IPS DF 6.9 (cell line): ENCODE data around the gene POU2AF3.
"Not testable (repeated sequence)": the region's sequence is repeated elsewhere in the genome, so short reads cannot be mapped to it uniquely, and the experiment has no call there.

Experiments used
- DNase-seq: peaks from one replicate; pipeline ENCODE4 v3.0.0-alpha.2; 2013; ENCODE audit warnings: low read depth, low spot score
- H3K27ac ChIP-seq: one replicate; pipeline ENCODE4 v1.5.1; 2013; ENCODE audit warnings: low read length, control low read depth
- H3K27me3 ChIP-seq: 2 replicates; pipeline ENCODE4 v1.6.1; 2013; ENCODE audit warnings: mild to moderate bottlenecking, low read length; ENCODE audit not compliant: control insufficient read depth, insufficient read depth
- H3K36me3 ChIP-seq: 2 replicates; pipeline ENCODE4 v1.6.1; 2013; ENCODE audit warnings: low read length; ENCODE audit not compliant: control insufficient read depth, insufficient read depth
- H3K4me1 ChIP-seq: 2 replicates; pipeline ENCODE4 v1.6.1; 2013; ENCODE audit warnings: low read length; ENCODE audit not compliant: control insufficient read depth, insufficient read depth
- H3K4me3 ChIP-seq: 2 replicates; pipeline ENCODE4 v1.5.1; 2013; ENCODE audit warnings: mild to moderate bottlenecking, low read length
- H3K9me3 ChIP-seq: 2 replicates; pipeline ENCODE4 v1.6.1; 2013; ENCODE audit warnings: low read length, inconsistent platforms; ENCODE audit not compliant: control insufficient read depth, insufficient read depth
- WGBS: extraction: QIAGEN DNeasy Blood & Tissue Kit; methylation state at CpG from one replicate; pipeline ENCODE4 v1.1.7; 2013; ENCODE audit warnings: mixed read lengths, missing lambda C conversion rate; ENCODE audit not compliant: insufficient read length, insufficient coverage; 5-methylcytosine and 5-hydroxymethylcytosine counted together

The POU2AF3 gene

GRCh38 chr11:111269146-111269868 is 29.0 kb upstream of the POU2AF3 start:
- no peaks in the 10 kb centered on the region for H3K9me3 ChIP-seq
- H3K36me3 ChIP-seq, result no peaks in the 10 kb centered on the region
- no peaks in the 10 kb centered on the region for H3K4me1 ChIP-seq
- H3K27me3 ChIP-seq, result no peaks in the 10 kb centered on the region
- no CpG with 5 or more reads among the region's 5 CpGs for WGBS
- no peak for DNase-seq
- no peak overlapping the region for H3K27ac ChIP-seq
- H3K4me3 ChIP-seq, result no peak overlapping the region

- no peak overlapping the region for H3K27ac ChIP-seq
- WGBS, result no CpG with 5 or more reads among the region's 3 CpGs
- DNase-seq, result no peak
- no peaks in the 10 kb centered on the region for H3K9me3 ChIP-seq
- no peaks in the 10 kb centered on the region for H3K27me3 ChIP-seq
- no peaks in the 10 kb centered on the region for H3K4me1 ChIP-seq
- H3K4me3 ChIP-seq, result no peak overlapping the region
- H3K36me3 ChIP-seq, result no peaks in the 10 kb centered on the region
These were observed 25.9 kb upstream of the POU2AF3 start for GRCh38 chr11:111272420-111272819.

GRCh38 chr11:111282562-111283075 is 15.7 kb upstream of the POU2AF3 start:
- no peaks in the 10 kb centered on the region for H3K27me3 ChIP-seq
- H3K36me3 ChIP-seq, result no peaks in the 10 kb centered on the region
- no peaks in the 10 kb centered on the region for H3K4me1 ChIP-seq
- H3K4me3 ChIP-seq, result no peak overlapping the region
- no peak overlapping the region for H3K27ac ChIP-seq
- no peaks in the 10 kb centered on the region for H3K9me3 ChIP-seq
- WGBS, result no CpG with 5 or more reads among the region's 3 CpGs
- DNase-seq, result no peak

DNA sequence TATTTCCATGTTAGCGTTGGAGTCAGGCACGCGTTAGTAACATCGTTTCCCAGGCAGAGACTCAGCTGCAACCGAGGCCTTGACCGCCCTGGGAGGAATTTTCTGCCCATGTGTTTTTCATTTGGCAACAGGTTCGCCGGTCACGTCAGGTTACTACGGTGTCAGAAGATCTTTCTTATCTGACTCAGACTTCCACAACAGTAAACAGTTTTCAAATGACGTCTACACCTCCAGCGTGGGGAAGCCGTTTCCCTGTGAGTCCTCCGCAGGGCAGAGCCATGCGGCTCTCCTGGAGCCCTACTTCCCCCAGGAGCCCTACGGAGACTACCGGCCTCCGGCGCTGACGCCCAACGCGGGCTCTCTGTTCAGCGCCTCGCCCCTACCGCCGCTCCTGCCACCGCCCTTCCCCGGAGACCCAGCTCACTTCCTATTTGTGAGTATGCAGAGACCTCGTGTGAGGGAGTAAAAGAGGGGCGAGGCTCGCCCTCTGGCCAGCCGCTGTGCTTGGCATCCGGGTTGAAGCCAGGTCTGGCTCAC is 14.3 kb upstream of the POU2AF3 start:
- Histone ChIP-seq H3K4me3 (no peak overlapping the region), H3K36me3 (no peaks in the 10 kb centered on the region), H3K27me3 (no peaks in the 10 kb centered on the region), H3K9me3 (no peaks in the 10 kb centered on the region), H3K27ac (no peak overlapping the region), H3K4me1 (no peaks in the 10 kb centered on the region)
- no CpG with 5 or more reads among the region's 33 CpGs for WGBS
- no peak for DNase-seq

DNA sequence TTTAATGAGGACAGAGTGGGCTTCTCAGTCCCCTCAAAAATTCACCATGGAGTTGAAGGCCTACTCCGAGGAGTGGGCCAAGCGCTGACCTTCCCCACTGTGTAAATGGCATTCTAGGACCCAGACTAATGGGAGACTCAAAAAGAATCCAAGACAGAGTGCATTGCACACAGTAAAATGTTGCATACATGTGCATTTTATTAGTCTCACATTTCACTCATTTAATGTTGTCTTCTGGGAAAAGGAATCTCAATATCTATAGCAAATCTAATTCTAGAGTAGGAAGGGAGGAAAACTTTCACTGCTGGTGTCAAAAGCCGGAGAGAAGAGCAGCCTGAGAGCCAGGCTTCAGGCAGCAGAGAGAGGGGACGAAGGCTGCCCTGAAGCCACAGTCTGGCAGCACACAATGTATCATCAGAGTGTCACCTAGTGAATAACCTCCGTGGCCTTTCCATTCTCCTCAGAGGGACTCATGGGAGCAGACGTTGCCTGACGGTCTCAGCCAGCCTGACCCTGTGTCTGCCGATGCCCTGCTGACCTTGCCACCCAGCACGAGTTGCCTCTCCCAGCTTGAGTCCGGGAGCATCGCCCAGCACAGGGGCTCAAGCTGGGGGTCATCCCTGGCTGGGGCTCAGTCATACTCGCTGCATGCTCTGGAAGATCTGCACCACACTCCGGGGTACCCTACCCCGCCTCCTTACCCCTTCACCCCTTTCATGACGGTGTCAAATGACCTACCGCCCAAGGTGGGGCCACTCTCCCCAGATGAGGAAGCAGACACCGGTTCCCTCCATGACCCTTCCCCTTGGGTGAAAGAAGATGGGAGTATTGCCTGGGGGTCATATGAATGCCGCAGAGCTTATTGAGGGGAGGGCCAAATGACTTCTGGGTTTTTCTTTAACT is 12.9 kb upstream of the POU2AF3 start:
- Histone ChIP-seq H3K9me3 (no peaks in the 10 kb centered on the region), H3K27me3 (no peaks in the 10 kb centered on the region), H3K4me1 (no peaks in the 10 kb centered on the region), H3K27ac (no peak overlapping the region), H3K4me3 (no peak overlapping the region), H3K36me3 (no peaks in the 10 kb centered on the region)
- no peak for DNase-seq
- WGBS, result no CpG with 5 or more reads among the region's 18 CpGs

DNA sequence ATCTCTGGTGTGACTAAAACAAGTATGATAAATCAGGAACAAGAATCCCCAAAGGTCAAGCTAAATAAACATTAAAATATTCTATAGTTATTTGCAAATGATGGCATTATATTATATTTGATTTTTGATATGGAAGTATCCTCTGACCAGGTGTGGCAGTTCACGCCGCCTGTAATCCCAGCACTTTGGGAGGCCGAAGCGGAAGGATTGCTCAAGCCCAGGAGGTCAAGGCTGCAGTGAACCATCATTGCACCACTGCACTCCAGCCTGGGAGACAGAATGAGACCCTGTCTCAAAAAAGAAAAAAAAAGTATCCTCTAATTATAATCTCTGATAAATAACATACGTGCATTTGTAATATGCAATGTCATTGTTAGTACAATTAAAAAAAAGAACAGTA is 6.6 kb upstream of the POU2AF3 start:
- Histone ChIP-seq H3K4me3 (no peak overlapping the region), H3K27ac (no peak overlapping the region), H3K27me3 (no peaks in the 10 kb centered on the region), H3K9me3 (no peaks in the 10 kb centered on the region), H3K4me1 (no peaks in the 10 kb centered on the region), H3K36me3 (no peaks in the 10 kb centered on the region)
- no CpG with 5 or more reads among the region's 5 CpGs for WGBS
- no peak for DNase-seq

- not testable (repeated sequence) for H3K27ac ChIP-seq, H3K4me3 ChIP-seq, H3K27me3 ChIP-seq, H3K9me3 ChIP-seq, H3K4me1 ChIP-seq, DNase-seq, H3K36me3 ChIP-seq
- WGBS, result no CpG with 5 or more reads among the region's 1 CpG
These were observed 5.9 kb upstream of the POU2AF3 start for GRCh38 chr11:111292408-111292807.

DNA sequence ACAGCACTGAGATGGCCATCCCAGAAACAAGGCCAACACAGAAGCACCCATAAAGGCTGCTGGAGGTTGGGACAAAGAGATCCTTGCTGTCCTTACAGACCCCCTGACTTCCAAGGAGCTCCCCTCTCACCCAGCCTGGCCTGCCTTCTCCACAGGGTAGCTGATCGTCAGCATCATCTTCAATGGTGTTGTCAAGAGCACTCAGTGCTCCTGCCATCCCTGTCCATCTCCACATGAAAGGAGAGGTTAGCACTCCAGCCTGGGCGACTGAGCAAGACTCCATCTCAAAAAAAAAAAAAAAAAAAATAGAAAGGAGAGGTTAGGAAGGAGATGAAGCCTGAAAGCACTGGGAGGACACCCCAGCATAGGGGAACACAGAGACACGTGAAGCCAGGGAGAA is 2.1 kb upstream of the POU2AF3 start:
- Histone ChIP-seq H3K4me3 (no peak overlapping the region), H3K9me3 (no peaks in the 10 kb centered on the region), H3K27me3 (peaks cover 4% of the 10 kb centered on the region), H3K4me1 (0 out of 2 replicates have a peak, but pooled peaks cover 2% of the 10 kb centered on the region), H3K27ac (no peak overlapping the region), H3K36me3 (no peaks in the 10 kb centered on the region)
- no peak for DNase-seq
- whole genome bisulfite sequencing, result no CpG with 5 or more reads among the region's 3 CpGs

DNA sequence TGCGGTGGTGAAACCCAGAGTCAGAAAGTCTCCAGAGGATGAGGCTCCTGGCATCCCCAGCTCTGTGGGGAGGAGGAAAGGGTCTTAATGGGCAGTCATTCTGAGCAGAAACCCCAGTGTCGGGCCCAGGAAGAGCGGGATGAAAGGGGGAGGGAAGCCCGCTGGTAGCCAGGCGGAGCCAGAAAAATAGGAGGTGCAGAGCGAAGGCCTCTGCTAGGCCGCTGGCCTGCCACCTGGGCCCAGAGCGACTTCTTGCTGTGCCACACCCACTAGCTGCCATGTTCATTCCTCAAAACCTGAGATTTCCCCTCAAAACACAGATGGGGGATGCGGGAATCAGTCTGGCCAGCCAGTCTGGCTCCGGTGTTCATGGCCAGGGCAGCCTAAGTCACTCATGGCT is 650 bp upstream of the POU2AF3 start:
- H3K4me3 ChIP-seq, result no peak overlapping the region
- H3K27ac ChIP-seq, result no peak overlapping the region
- no peaks in the 10 kb centered on the region for H3K36me3 ChIP-seq
- no CpG with 5 or more reads among the region's 10 CpGs for WGBS
- H3K9me3 ChIP-seq, result no peaks in the 10 kb centered on the region
- 0 out of 2 replicates have a peak, but pooled peaks cover 2% of the 10 kb centered on the region for H3K4me1 ChIP-seq
- no peak for DNase-seq
- peaks cover 4% of the 10 kb centered on the region for H3K27me3 ChIP-seq
